ENCODE data around the gene DHRS4.
"Not testable (repeated sequence)": the region's sequence is repeated elsewhere in the genome, so short reads cannot be mapped to it uniquely, and the experiment has no call there.

DNA sequence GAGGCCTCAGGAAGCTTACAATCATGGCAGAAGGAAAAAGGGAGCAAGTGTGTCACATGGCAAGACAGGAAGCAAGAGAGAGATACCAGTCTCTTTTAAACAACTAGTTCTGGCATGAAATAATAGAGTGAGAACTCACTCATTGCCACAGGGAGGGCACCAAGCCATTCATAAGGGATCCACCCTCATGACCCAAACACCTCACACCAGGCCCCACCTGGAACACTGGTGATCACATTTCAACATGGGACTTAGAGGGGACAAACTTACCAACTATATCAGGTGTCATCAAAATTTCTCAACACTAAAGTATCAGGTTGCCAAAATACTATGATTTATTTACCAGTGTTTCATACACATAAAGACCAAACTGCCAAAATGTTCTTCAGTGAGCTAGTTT is 42.4 kb downstream of the DHRS4 start:
- TF ChIP-seq, protein P1, sequence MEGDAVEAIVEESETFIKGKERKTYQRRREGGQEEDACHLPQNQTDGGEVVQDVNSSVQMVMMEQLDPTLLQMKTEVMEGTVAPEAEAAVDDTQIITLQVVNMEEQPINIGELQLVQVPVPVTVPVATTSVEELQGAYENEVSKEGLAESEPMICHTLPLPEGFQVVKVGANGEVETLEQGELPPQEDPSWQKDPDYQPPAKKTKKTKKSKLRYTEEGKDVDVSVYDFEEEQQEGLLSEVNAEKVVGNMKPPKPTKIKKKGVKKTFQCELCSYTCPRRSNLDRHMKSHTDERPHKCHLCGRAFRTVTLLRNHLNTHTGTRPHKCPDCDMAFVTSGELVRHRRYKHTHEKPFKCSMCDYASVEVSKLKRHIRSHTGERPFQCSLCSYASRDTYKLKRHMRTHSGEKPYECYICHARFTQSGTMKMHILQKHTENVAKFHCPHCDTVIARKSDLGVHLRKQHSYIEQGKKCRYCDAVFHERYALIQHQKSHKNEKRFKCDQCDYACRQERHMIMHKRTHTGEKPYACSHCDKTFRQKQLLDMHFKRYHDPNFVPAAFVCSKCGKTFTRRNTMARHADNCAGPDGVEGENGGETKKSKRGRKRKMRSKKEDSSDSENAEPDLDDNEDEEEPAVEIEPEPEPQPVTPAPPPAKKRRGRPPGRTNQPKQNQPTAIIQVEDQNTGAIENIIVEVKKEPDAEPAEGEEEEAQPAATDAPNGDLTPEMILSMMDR (IDR thresholded peaks at IDR 0.05) = not testable (repeated sequence)
- TF ChIP-seq POLR2A (IDR thresholded peaks at IDR 0.05) = not testable (repeated sequence)

All from heart left ventricle (tissue), 13 donors.